ENCODE measurements around the gene GRPEL1.
"Not testable (repeated sequence)": the region's sequence is repeated elsewhere in the genome, so short reads cannot be mapped to it uniquely, and the experiment has no call there.

The GRPEL1 gene

DNA sequence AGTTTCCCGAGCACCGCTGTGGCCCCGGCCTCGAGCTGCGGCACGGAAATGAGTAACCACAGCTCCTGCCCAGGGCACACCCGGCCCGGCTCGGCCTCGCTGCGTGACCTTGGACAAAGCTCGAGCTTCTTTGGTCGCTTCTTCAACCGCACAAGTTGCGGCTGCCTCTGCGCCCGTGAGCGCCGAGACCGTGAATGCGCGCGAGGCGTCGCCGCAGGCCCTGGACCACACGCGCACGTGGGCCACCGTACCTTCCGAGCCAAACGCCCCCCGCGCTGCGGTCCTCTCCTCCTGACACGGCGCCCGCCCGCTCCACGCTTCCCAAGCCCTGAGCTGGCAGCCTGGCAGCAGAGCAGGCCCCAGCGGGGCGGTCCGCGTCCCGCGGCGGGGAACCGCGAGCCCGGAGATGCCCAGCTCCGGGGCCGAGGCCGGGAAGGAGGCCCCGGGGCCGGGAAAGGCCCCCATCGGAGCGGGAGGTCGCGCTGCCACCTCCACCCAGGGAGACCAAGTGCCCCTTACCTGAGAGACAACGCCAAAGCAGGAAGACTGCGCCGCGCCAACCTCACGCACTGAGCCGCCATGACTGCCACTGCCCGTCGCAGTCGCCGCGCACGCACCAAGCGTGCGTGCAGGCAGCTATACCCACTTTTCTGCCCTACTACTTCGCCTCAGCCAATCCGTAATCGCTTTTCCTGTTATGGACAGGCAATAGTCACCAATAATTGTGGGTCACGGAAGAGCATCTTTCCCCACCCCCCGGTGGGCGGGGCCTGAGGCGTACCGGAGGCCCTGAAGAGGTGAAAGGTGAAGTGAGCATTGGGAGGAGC lies at the start of gene GRPEL1:
Gene GRPEL1, minus strand, starts transcription at position 613 of the 827 bp plus-strand sequence. Its CDS starts 32 bp downstream, at position 581.
- peak; percentile 22 for DNase-seq (ENCODE audit: low read depth)

DNA sequence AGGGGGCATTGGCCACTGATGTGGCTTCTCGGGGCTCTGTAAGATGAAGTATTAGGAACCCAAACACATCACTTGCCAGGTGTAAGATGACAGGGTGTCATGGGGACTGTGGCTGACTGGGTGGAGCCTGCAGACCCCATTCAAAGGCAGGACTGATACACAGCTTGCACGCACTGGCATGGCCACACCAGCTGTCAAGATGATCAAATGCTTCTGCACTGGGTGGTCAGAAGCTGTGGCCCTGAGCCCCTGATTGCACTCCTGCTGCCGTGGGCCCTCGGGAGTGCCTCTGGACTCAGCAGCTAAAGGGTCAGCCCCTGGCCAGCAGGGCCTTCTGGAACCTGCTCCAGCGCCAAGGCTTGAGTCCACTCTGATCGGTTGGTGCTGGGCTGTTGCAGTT lies 48.8 kb upstream of the GRPEL1 start:
- no peak for DNase-seq (ENCODE audit: low read depth)

- no peak for DNase-seq (ENCODE audit: low read depth)
Measured at GRCh38 chr4:7115557-7116340, 47.9 kb upstream of the GRPEL1 start.

- DNase-seq (ENCODE audit: low read depth), result no peak
Measured at GRCh38 chr4:7112656-7113055, 44.8 kb upstream of the GRPEL1 start.

- no peak for DNase-seq (ENCODE audit: low read depth)
Measured at GRCh38 chr4:7111441-7111840, 43.6 kb upstream of the GRPEL1 start.

DNA sequence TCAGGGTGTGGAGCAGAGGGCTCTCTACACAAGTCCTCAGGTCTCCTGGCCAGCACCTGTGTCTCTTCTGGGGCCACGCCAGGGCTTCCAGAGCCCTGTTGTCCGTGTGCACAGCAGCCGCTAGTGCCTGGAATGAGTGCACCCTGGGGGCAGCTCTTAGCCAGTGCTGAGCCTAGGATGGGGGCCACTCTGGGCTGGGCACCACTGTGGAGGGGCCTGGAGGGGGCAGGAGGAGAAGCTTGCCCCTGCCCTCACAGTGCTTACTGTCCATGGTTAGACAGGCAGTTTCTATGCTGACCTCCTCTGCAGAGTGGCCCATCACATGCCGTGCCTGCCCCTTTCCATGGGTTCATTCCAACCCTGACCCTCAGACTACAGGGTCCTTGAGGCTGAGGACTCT lies 42.7 kb upstream of the GRPEL1 start:
- no peak for DNase-seq (ENCODE audit: low read depth)

DNA sequence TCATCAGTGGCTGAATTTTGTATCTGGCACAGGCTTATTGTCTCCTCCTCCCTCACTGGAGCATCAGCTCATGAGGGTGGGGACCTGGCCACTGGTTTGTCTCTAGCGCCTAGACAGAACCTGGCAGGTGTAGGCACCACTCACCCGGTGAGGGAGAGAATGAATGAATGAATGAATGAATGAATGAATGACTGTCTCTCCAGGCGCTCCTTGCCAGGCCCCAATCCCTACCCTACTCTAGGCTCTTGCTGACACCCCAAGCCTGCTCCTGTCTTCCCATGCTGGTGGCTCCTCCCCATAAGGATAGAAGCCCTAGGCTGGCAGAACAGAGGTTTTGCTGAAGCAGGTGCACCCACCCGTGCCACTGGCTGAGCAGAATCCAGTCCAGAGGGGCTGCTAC lies 41.3 kb upstream of the GRPEL1 start:
- no peak for DNase-seq (ENCODE audit: low read depth)

GRCh38 chr4:7108660-7109059 lies 40.8 kb upstream of the GRPEL1 start:
- DNase-seq (ENCODE audit: low read depth), result no peak

DNA sequence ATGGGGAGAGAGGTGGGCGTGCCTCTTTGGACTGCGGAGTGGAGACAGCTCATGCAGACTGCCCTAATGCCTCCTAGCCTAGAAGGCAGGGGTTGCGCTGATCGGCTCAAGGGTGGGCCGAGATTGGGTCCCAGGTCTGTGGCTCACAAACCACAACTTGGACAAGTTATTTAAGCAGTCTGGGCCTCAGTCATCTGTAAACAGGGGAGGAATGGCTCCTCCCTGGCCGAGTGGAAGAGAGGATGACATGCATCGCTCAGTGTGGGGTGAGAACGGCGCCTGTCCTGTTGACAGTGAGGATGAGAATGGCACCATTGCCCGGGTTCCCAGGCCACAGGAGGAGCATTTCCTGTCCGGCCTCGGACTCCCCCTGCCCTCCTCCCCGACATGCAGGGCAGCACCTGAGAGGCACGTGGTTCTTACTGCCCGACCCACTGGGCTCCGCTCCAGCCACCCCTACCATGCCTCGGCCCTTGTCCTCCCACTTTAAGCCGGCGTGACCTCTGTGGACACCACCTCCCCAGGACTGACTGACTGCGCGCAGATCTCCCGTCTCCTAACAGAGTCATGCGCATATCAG lies 40.3 kb upstream of the GRPEL1 start:
- no peak for DNase-seq (ENCODE audit: low read depth)

GRCh38 chr4:7107166-7107905 lies 39.5 kb upstream of the GRPEL1 start:
- no peak for DNase-seq (ENCODE audit: low read depth)

GRCh38 chr4:7105276-7105675 lies 37.4 kb upstream of the GRPEL1 start:
- DNase-seq (ENCODE audit: low read depth), result no peak

DNA sequence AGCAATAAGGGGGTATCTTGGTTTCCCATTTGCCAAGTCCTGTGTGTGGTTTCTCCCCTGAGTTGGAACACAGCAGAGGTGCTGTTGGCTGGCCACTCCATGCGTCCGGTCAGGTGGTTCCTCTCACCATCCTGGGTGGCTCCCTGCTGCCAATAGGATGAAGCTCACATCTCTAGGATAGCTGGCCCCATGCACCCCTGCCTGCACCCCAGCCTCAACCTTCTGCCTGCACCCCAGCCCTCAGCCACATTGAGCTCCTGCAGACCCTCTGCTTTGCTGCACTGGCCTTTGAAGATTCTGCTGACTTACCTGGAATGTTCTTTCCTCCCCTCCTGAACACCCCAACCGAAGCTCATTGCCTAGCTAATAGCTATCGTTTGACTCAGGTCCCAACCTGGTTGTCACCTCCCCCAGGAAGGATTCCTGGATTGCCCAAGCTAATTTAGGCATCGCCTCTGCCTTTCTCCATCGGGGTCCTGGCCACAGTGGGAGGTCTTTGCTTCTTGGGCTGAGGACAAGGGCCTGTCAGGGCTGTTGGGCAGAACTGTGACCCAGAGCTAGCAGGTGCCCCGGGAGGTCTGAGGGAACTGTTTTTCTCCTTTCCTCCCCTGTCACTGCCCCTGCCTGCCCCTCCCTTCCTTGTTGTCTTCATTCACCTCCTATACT lies 36.6 kb upstream of the GRPEL1 start:
- DNase-seq (ENCODE audit: low read depth), result no peak

GRCh38 chr4:7103607-7104365 lies 35.9 kb upstream of the GRPEL1 start:
- no peak for DNase-seq (ENCODE audit: low read depth)

GRCh38 chr4:7103031-7103606 lies 35.3 kb upstream of the GRPEL1 start:
- peak; percentile 61 for DNase-seq (ENCODE audit: low read depth)

DNA sequence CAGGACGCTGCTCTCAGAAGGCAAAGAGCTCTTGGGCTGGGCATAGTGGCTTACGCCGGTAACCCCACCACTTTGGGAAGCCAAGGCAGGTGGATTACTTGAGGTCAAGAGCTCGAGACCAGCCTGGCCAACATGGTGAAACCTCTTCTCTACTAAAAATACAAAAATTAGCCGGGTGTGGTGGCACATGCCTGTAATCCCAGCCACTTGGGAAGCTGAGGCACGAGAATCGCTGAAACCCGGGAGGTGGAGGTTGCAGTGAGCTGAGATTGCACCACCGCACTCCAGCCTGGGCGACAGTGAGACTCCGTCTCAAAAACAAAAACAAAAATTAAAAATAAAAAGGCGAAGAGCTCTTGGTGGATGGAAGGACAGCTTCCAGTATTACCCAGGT lies 34.6 kb upstream of the GRPEL1 start:
- DNase-seq (ENCODE audit: low read depth), result not testable (repeated sequence)

- peak; percentile 15 for DNase-seq (ENCODE audit: low read depth)
Measured at GRCh38 chr4:7101692-7102515, 34.0 kb upstream of the GRPEL1 start.

GRCh38 chr4:7096236-7096635 lies 28.4 kb upstream of the GRPEL1 start:
- no peak for DNase-seq (ENCODE audit: low read depth)

DNA sequence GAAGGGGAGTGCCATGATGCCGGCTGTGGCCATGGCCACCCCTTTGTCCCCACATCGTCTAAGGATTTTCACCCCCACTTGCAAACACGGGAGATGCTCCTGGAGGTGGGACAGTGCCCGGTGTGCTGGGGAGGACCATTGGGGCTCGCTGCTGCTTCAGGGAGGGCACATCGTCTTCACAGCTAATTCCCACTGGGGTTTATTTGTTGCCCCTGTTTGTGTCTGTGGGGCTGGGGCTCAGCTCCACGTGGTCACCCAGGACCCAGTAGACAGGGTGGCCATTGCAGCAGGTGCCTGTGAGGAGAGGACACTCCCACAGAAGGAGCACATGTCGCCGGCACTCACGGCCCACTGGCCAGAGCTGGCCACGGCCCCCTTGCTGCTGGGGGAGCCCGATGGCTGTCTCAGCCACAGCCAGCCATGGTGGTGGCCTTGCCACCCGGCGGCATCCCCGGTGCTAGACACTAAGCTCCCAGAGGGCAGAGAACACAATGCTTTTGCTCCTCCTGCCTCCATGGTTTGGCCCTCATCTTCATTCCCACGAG lies 27.8 kb upstream of the GRPEL1 start:
- DNase-seq (ENCODE audit: low read depth), result no peak

- no peak for DNase-seq (ENCODE audit: low read depth)
Measured at GRCh38 chr4:7094916-7095315, 27.1 kb upstream of the GRPEL1 start.
